Measurements from ENCODE around the gene AADACL4.

GRCh38 chr1:12621346-12622335 lies 22.2 kb upstream of the AADACL4 start:
- TF ChIP-seq, protein P1, sequence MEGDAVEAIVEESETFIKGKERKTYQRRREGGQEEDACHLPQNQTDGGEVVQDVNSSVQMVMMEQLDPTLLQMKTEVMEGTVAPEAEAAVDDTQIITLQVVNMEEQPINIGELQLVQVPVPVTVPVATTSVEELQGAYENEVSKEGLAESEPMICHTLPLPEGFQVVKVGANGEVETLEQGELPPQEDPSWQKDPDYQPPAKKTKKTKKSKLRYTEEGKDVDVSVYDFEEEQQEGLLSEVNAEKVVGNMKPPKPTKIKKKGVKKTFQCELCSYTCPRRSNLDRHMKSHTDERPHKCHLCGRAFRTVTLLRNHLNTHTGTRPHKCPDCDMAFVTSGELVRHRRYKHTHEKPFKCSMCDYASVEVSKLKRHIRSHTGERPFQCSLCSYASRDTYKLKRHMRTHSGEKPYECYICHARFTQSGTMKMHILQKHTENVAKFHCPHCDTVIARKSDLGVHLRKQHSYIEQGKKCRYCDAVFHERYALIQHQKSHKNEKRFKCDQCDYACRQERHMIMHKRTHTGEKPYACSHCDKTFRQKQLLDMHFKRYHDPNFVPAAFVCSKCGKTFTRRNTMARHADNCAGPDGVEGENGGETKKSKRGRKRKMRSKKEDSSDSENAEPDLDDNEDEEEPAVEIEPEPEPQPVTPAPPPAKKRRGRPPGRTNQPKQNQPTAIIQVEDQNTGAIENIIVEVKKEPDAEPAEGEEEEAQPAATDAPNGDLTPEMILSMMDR (IDR thresholded peaks at IDR 0.05; ENCODE audit: low read depth, low read length) = no peak
- TF ChIP-seq MYC (IDR thresholded peaks at IDR 0.05; ENCODE audit: low read depth, low read length) = no peak
